Measurements from ENCODE around the gene SLCO4A1. TPM values are rescaled to one million over a fixed set of nuclear protein-coding genes. Genes with fewer than 3 reads are reported as not detected.

Gene SLCO4A1
- total RNA-seq, 4 donors from 2014 or later, result 77.9 to 107 (median 81.5) TPM

GRCh38 chr20:62694106-62694505 lies 51.8 kb downstream of the SLCO4A1 start:
- no peak overlapping the region for H3K4me3 ChIP-seq (ENCODE audit: low read depth, poor library complexity, severe bottlenecking)
- no peak for DNase-seq (ENCODE audit: low spot score in 2 of 2)
- TF ChIP-seq, protein P1, sequence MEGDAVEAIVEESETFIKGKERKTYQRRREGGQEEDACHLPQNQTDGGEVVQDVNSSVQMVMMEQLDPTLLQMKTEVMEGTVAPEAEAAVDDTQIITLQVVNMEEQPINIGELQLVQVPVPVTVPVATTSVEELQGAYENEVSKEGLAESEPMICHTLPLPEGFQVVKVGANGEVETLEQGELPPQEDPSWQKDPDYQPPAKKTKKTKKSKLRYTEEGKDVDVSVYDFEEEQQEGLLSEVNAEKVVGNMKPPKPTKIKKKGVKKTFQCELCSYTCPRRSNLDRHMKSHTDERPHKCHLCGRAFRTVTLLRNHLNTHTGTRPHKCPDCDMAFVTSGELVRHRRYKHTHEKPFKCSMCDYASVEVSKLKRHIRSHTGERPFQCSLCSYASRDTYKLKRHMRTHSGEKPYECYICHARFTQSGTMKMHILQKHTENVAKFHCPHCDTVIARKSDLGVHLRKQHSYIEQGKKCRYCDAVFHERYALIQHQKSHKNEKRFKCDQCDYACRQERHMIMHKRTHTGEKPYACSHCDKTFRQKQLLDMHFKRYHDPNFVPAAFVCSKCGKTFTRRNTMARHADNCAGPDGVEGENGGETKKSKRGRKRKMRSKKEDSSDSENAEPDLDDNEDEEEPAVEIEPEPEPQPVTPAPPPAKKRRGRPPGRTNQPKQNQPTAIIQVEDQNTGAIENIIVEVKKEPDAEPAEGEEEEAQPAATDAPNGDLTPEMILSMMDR (IDR thresholded peaks at IDR 0.05), result no peak
- no peak for TF ChIP-seq POLR2A (IDR thresholded peaks at IDR 0.05)
- 74 to 94% methylated on average over 7 to 10 of the region's 10 CpGs for WGBS, 2 donors
- intact Hi-C loops (cut with DNase I; ENCODE audit: low total_unique reads), result no loop called here

DNA sequence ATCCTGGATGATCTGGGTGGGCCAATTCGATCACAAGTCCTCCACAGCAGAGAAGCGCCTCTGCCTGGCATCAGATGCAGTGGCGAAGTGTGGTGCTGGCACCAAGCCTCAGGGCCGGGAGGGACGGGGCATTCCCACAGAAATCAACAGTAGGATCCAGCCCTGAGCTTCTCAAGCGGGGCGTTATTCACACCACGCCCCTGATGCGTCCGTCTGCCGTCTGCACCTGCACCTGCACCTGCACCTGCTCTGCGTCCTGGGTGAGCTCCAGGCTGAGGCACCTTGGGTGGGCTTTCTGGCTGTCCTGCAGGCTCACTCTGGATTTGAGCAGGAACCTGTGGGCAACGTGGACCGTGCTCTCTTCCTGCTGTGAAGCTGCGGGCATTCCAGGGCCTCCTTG lies 52.6 kb downstream of the SLCO4A1 start:
- TF ChIP-seq, protein P1 (IDR thresholded peaks at IDR 0.05), result no peak
- TF ChIP-seq POLR2A (IDR thresholded peaks at IDR 0.05), result no peak
- no peak for DNase-seq (ENCODE audit: low spot score in 2 of 2)
- WGBS, 2 donors, result 57 to 62% methylated on average over 15 of the region's 15 CpGs
- H3K4me3 ChIP-seq (ENCODE audit: low read depth, poor library complexity, severe bottlenecking), result no peak overlapping the region
- intact Hi-C loops (cut with DNase I; ENCODE audit: low total_unique reads), result no loop called here

DNA sequence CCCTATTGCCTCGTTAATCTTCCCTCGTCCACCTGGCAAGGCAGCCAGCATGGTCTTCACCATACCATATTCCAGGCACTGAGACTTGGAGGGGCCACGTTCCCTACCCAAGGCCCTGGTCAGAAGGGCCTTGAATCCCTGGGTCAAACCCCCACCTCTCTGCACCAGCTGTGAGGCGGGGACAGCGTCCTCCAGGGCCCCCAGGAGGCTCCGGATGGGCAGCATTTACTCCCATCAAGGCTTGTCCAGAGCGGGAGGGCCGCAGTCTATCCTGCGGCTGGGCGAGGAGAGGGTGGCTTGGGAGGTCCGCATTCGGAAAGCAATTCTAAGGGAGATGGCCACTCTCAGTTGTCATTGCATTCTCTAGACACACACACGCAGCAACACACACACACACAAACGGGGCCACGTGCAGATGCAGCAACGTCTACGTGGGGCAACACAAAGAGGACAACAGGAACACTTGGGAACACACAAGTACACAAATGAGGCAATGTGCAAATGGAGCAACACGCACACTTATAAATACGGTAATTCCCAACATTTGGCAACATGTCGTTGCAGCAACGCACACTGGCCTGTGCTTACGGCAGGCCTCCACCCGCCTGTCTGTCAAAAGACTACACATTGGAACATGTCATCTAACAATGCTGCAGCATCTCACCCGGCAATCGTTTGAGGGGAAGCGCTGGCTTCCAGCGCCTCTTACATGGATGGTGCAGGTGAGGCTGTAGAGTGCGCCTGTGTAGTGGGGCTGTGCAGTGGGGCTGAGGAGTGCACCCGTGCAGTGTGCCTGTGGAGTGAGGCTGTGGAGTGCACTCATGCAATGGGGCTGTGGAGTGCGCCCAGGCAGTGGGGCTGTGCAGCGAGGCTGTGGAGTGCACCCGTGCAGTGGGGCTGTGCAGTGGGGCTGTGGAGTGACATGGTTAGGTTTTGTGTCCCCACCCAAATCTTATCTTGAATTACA lies 53.4 kb downstream of the SLCO4A1 start:
- no peak overlapping the region for H3K4me3 ChIP-seq (ENCODE audit: low read depth, poor library complexity, severe bottlenecking)
- intact Hi-C loops (cut with DNase I; ENCODE audit: low total_unique reads), result no loop called here
- no peak for DNase-seq (ENCODE audit: low spot score in 2 of 2)
- TF ChIP-seq POLR2A (IDR thresholded peaks at IDR 0.05), result no peak
- TF ChIP-seq, protein P1 (IDR thresholded peaks at IDR 0.05), result no peak
- 75 to 79% methylated on average over 30 to 32 of the region's 32 CpGs for WGBS, 2 donors

- TF ChIP-seq, protein P1 (IDR thresholded peaks at IDR 0.05), result no peak
- no peak for TF ChIP-seq POLR2A (IDR thresholded peaks at IDR 0.05)
- no peak overlapping the region for H3K4me3 ChIP-seq (ENCODE audit: low read depth, poor library complexity, severe bottlenecking)
- 66 to 71% methylated on average over 16 of the region's 16 CpGs for WGBS, 2 donors
- no peak for DNase-seq (ENCODE audit: low spot score in 2 of 2)
- intact Hi-C loops (cut with DNase I; ENCODE audit: low total_unique reads), result no loop called here
Observed at GRCh38 chr20:62696434-62696957, 54.2 kb downstream of the SLCO4A1 start.

- no peak for DNase-seq (ENCODE audit: low spot score in 2 of 2)
- TF ChIP-seq POLR2A (IDR thresholded peaks at IDR 0.05), result no peak
- TF ChIP-seq, protein P1 (IDR thresholded peaks at IDR 0.05), result no peak
- intact Hi-C loops (cut with DNase I; ENCODE audit: low total_unique reads), result no loop called here
- 86 to 88% methylated on average over 10 of the region's 10 CpGs for whole genome bisulfite sequencing, 2 donors
- H3K4me3 ChIP-seq (ENCODE audit: low read depth, poor library complexity, severe bottlenecking), result no peak overlapping the region
Observed at GRCh38 chr20:62696989-62697388, 54.7 kb downstream of the SLCO4A1 start.
